ENCODE data around the gene FOXO3.
A peak's percentile ranks its signal among the peaks of the same experiment; 100 is the strongest.

The FOXO3 gene

DNA sequence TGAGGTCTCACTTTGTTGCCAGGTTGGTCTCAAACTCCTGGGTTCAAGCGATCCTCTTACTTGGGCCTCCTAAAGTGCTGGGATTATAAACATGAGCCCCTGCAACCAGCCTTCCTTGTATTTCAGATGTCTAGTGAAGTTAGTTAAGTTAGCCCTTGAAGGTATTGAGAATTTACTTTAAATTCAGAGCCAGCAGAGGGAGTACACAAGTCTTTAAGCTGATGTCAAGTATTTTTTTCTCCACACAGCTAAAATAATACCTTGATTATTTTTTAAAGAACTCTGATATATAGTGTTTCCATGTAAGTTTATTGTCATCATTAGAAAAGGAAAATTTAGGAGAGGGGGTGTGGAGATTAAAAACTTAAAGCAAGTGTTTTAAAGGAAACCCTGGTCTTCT, 9.8 kb downstream of the FOXO3 start:
- H3K27ac ChIP-seq = no peak overlapping the region
- DNase-seq (ENCODE audit: low read depth, low spot score) = no peak

DNA sequence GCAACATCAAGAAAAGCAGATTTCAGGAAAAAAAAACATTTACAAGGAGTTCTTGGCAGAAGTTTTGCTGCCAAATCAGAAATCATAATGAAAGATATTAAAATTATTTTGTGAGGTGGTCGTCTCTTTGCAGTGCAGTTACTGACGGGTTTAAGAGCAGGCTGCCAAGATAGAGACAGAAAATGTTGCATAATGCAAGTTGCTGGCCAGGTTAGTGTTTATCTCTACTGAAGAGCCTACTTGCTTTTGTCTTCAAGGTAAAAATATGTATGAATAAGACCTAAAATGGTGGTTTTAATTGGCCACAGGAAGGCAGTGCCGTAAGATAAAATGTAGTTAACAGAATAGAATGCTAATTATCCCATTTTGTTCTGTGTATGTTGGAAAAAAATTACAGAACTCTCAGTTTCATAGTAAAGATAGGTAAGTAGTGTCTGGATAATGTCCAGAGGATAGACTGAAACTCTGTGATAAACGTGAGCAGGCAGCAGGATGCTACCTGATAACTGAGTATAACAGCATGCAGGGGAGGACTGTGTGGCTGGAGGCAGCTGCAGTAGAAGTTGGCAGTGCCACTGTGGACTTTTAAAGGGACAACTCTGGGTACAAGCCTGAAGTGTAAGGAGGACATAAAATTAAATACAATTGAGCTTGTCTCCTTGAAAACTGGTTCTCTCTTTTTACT, 13.9 kb downstream of the FOXO3 start:
- H3K27ac ChIP-seq = no peak overlapping the region
- DNase-seq (ENCODE audit: low read depth, low spot score) = no peak

DNA sequence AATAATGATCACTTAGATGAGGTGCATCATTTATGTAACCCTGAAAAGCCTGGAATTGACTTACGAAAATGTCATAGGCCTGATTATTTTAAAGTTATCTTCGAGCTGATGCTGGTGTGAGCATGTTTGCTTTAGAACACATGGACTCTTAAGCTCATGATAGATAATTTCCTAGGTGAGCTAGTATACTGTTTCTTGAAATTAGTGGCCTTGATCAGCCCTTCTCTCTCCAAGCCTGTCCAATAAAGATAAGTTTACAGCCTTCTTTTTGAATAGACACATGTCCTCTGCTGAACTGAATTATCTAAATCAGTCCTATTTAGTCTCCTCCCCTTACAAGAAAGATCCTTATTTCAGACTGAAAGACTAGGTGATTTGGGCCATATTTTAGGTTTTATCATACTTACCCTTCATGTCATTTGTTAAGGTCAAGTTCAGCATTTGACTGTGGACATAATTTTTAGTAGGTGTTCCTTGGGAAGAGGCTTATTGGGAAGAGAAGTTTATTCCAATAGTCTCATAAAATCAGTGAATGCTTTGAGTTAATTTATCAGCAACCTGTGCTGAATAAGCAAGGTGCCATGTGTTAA, 15.3 kb downstream of the FOXO3 start:
- no peak overlapping the region for H3K27ac ChIP-seq
- DNase-seq (ENCODE audit: low read depth, low spot score) = no peak

DNA sequence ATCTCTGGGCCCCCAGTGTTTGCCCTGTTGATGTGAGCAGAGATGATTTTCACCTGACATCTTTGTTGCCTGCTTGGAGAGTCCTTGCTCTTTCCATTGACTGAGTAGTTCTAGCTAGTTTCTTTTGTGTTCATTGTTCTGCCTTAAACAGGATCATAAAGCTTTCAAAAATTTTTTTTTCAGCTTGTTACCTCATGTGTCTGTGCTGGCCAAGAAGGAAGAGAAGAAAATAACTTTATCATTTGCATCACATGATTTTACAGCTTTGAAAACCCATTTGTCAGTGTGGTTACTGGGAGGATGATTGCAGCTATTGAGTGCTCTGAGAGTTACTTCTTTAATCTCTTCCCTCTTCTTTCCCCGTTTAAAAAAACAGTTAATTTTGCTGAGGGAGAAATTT, 16.0 kb downstream of the FOXO3 start:
- H3K27ac ChIP-seq = no peak overlapping the region
- no peak for DNase-seq (ENCODE audit: low read depth, low spot score)

DNA sequence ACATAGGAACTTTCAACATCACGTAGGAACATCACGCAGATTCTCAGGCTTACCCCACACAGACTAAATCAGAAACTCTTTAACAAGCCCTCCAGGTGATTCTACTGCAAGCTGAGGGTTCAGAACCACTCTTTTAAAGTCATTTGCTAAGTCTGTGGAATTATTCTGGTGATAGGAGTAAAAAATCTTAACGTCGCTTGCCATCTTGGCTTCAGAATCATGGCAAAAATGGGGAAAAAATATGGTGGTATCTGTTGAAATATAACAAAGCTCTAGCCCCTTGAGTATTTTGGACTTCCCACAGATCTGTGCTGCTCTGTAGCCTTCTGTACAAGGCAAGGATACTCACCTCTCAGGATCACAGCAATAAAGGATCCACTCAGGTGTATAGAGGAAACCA, 17.4 kb downstream of the FOXO3 start:
- H3K27ac ChIP-seq = no peak overlapping the region
- DNase-seq (ENCODE audit: low read depth, low spot score) = no peak

DNA sequence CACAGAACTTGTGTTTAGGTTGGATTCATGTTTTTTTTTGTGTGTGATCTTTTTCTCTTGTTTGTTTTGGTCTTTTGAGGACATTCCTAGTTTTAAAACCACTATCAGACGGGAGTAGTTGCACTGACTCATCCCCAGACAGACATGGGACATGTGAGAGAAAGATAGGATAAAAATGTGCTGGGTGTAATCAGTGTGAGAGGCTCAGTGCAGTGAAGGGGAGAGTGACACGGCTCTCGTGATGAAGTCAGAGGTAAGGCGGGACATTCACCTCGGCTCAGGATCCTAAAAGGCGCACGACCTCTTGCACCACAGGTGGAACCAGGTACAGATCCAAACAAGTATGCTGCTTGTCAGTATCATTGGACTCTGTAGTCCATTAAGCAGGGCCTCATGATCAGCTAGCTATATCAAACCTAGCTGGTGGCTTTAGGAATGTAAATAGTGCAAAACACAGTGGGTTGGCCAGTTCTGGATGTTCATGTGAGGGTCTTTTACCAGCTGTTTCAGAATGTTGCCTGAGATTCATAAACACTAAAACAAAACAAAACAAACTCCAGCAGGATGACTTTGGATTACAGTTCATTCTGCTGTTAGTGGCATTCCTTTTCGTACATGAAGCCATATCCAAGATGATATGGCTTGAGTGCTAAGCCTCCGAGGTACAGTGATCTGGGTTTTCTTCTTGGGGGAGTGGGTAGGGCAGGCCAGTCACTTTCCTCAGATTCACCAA, 18.0 kb downstream of the FOXO3 start:
- DNase-seq (ENCODE audit: low read depth, low spot score) = no peak
- H3K27ac ChIP-seq = no peak overlapping the region

DNA sequence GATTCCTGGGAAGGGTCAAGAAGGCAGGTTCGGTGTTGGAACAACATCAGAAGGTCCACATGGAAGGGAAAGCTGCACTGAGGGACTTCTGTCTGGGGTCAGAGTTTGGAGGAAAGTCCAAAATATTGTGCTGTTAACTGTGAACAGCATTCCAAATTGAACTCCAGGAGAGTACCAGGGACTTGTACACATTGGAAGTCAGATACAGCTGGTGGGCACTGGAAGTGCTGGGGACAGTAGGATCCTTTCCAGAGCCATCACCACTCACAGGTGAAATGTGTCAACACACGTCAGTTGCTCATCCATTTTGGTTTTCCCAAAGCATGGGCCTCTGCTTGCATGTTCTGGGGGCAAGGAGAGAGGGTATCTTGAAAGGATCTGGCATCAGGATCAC, 18.6 kb downstream of the FOXO3 start:
- H3K27ac ChIP-seq = no peak overlapping the region

DNA sequence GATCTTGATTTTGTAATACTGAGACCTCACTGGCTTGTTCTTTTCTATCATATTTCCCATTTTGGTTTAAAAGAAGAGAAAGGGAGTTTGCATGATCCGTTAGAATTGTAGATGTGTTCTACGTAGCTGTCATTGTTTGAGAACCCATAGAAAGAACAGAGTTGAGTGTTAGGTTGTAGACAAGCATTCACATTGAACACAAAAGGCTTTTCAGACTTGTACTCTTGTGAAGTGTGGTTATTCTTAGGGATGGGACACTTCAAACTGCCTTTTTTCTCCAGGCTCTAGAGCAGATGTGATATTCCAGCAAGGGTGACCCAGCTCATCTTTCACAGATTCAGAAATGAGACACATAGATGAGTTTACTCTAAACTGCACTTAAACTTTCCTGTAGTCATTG, 19.9 kb downstream of the FOXO3 start:
- H3K27ac ChIP-seq = peak overlapping the region; percentile 39
- no peak for DNase-seq (ENCODE audit: low read depth, low spot score)

More for the DNA sequence above, 18.6 kb downstream of the FOXO3 start:
- no peak for DNase-seq (ENCODE audit: low read depth, low spot score)

DNA sequence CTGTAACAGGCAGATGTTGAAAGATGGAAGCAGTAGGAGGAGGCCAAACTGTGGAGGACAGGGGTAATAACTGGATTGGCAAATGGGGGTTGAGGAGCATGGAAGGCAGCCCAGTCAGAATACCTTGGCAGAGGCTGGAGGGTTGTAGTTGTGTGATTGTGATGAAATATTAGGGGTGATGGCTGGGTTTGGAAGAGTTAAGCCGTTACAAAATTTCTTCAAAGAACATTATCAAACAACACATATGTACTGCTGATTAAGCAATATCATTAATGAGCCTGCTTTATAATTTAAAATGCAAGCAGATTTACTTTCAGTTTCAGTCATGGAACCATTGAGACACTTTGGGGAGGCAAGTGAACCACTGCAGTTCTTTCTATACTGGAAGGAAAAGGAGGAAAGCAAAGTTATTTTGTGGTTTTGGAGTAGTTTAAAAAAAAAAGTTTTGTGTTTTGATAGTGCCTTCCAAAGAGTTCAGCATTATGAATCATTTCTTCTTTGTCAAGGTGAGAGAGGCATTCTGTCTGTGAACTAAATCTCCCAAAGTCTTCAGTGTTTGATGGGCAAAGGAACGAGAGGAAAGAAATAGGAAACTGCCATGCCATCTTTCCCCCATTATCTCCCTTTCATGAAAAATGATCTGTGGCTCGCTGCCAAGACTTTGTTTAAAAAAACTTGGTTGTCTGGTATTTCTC, 20.7 kb downstream of the FOXO3 start:
- DNase-seq (ENCODE audit: low read depth, low spot score) = no peak
- peak overlapping the region; percentile 39 for H3K27ac ChIP-seq

DNA sequence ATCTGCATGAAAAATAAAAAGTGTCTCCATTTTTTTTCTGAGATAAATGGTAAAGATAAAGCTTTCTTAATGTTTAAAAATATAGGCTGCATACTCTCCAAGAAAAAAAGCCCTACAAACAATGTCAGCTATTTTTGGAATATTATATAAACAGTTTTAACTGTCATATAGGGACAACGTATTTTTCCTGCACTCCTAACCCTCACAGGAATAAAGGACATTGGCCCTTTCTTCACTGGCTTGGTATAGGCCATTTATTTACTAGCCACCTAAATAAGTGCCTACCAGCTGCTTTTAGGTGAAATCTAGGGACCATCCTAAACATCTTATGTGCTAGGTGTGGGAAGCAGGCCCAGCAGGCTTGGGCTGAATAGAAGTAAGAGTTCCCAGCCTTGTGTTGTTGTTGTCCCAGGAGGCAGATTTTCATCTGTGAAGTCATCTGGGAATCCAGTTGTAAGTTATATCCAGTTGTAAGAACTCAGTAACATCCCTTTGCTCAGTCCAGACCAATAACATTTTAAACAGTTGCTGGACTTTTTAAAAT, 21.3 kb downstream of the FOXO3 start:
- DNase-seq (ENCODE audit: low read depth, low spot score) = no peak
- no peak overlapping the region for H3K27ac ChIP-seq

DNA sequence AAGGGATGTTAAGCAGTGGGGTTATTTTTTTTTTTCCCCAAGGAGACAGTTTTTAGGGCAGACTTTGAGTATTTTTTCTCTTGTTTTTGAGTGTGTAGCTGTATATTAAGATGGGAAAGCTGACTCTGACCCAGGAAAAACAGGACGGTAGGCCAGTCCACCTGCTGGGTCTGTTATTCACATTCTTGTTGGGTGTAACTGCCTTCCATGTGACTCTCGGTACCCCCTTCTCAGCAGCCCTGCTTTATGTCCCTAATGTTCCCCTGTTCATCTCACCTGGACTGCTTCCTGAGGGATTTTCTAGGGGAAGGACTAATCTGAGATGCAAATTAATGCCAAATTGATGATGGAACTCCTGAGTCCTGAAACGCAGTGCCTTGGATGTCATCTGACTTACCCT, 21.9 kb downstream of the FOXO3 start:
- H3K27ac ChIP-seq = no peak overlapping the region
- no peak for DNase-seq (ENCODE audit: low read depth, low spot score)

DNA sequence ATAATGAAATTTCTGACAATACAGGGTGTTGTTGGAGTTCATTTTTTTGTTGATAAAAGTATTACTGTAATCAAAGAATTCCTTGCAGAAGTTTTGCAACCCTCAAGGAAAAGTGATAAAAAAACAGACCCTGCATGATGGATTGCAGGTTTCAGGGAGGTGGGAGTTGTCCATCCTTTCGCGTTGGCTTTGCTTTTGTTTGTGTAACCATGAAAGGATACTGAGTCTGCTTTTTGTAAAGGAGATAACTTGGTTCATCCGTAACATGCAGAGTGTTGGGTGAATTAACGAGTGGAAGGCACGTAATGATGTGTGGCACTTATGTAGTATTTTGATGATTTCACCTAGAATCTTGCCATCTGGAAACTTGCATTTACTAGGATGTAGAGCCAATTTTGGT, 23.6 kb downstream of the FOXO3 start:
- no peak overlapping the region for H3K27ac ChIP-seq
- DNase-seq (ENCODE audit: low read depth, low spot score) = no peak

DNA sequence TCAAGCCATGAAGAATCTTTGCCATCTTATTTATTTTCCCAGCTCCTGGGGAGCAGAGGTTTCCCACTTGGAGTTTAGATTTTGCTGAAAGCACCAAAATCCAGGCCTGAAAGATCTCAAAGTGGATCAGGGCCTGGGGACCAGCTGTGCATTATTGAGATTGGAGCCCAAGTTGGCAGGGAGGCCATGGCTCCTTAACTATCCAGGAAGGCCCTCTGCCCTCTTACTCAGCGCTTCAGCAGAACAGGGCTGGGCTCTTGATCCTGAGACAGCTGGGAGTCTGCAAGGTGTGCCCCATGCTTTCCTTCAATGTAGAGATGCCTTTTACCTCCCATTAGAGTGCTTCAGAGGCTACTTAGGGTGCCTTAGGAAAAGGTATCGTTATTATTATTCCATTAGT, 24.6 kb downstream of the FOXO3 start:
- no peak for DNase-seq (ENCODE audit: low read depth, low spot score)
- H3K27ac ChIP-seq = peak overlapping the region; percentile 83

DNA sequence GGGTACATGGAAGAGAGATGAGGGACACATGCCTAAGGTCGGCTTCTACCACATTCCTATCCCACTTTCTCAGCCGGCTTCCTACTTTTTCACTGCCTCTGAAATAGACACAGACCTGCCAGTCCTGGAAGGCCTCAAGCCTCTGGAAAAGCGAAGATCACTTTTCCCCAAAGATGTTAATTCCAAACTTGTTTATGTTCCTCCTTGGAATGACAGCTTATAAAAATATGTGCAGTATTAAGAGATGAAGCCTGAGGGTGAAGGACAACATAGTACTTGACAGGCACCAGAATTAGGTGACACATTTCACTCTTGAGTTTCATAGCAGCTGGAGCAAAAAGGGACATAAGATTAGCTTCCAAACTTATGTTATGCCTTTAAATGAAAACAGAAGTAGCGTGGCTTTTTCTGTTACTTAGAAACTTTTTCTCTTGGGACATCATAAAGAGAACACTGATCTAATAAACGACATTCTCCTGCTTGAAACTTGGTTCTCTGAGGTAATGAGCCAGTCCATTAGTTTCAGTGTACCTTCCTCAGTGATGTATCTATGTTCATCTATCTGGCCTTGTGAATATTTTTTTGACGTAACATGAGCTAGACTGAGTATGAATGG, 25.3 kb downstream of the FOXO3 start:
- H3K27ac ChIP-seq = peak overlapping the region; percentile 83
- no peak for DNase-seq (ENCODE audit: low read depth, low spot score)

DNA sequence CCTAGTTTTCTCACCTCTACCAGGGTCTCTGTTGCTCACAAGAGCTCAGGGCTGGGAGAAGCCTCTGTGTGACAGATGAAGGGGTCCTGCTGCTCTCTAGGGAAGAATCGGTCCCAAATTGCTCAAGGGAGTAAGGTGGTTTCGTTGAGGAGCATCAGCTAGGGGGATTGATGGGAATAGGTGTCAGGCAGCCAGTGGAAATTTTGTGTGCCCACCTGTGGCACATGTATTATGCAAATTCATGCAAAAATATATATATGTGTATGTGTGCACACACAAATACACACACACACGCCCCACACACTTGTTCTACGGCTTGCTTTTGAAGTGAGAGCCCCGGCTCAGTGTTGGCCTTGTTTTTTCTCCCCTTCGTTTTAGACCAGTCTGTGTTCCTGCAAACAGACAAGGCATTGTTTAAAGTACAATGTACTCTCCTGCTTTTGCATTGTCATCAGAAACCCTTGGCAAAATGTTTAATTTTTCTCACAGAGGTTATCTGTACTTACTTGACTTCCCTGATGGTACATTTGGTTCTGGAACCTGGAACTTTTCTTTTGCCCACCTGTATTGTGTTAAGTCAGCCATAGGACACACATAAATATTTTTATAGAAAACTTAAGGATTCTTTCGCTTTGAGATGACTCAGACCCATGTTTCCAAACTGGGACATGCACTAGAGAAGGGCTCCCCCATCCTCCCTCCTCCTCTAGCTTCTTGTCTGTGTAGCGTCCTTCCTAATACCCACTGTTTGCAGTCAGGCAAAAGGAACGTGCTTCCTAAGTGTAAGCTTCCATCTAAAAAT, 26.7 kb downstream of the FOXO3 start:
- H3K27ac ChIP-seq = peak overlapping the region; percentile 83
- DNase-seq (ENCODE audit: low read depth, low spot score) = no peak

DNA sequence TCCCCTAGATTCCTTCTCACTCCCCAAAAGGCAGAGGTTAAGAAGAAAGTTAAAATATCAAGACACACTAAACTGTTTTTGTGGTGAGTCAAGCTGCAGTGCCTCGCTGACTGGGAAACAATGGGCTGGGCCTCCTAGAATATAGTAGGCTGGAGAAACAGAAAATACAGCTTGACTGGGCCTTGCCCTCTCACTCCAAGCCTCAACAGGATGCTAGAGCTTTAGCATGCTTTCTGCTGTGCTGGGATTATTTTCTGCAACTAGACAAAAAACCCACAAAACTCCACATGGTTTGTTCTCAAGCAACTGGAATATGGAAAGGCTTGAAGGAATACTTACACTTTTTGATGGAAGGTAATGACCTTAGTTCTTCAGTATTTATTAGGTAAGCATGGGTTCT, 27.9 kb downstream of the FOXO3 start:
- peak overlapping the region; percentile 83 for H3K27ac ChIP-seq

DNA sequence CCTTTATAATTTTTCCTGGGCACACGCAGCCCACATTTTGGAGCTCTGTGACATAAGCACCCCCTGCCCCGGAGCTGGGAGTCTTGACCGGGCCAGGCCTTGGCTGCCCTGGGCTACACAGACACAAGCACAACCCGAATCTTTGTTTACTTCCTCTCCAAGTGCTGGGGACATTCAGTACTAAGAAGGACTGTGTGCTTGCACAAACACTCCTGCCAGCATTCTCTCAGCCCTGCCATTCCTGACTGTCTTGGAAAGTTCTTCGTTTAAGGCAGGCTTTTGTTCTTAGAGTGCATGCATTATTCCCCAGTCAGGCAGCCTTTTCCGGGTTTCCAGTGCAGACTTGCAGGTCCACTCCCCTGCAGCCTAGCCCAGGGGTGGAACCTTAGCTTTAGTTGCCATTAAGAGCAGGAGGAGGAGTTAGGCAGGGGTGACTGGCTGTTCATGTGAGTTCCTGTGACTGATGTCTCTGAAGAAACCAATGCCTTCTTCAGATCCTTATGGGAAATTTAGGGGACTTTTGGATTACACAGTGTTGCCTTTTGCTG, 28.6 kb downstream of the FOXO3 start:
- peak overlapping the region; percentile 83 for H3K27ac ChIP-seq
- DNase-seq (ENCODE audit: low read depth, low spot score) = peak; percentile 94

More for the DNA sequence above, 27.9 kb downstream of the FOXO3 start:
- DNase-seq (ENCODE audit: low read depth, low spot score) = no peak

DNA sequence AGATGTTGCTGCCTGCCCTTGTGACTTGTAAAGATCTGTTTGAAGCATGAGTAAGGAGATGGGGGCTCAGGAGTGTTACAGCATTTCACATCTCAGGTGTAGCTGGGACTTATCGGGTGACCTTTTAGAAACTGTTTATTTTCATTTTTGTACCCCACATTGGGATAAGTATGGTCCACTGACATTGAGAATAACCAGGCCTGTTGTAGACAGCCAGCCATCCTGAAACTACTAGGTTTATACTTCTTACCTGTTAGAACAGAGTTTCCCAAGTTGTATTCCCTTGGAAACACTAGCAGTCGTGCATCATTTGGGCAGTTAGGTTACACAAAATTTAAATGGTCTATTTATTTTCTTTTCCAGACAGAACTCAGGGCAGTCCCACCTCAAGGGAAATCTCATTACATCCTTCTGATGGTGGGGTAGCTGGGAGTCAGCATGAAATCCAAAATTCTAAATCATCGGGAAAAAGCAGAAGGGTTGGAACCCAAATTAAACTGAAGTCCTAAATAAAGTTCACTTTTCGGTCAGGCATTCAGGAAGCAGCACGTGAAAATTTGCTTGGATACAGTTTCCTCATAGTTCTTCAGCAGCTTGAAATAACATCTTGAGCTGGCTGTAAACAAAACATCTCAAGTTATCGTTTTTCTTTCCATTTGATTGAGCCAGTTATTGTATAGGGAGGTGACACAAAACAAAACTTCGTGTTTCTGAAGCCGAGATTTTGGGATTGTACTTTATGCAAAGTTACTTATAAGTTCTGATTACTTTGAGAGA, 30.5 kb downstream of the FOXO3 start:
- no peak for DNase-seq (ENCODE audit: low read depth, low spot score)
- peak overlapping the region; percentile 83 for H3K27ac ChIP-seq

All from epithelial cell of prostate (primary cell).